GM23248 (cell line): ENCODE measurements around the gene TTC39C. TPM values are rescaled to one million over a fixed set of nuclear protein-coding genes. Genes with fewer than 3 reads are reported as not detected.

Experiments used
- DNase-seq: peaks from one replicate; pipeline ENCODE4 v3.0.0-alpha.2; 2015
- H2AFZ ChIP-seq: fragments of 200-600 bp; sonication (generic); 2 replicates; pipeline ENCODE4 v1.6.1; 2016; ENCODE audit warnings: antibody characterized with exemption
- H3F3A ChIP-seq: fragments of 200-600 bp; sonication (generic); 2 replicates; pipeline ENCODE4 v1.6.1; 2016; ENCODE audit warnings: mild to moderate bottlenecking, antibody characterized with exemption, mixed run types; ENCODE audit not compliant: insufficient read depth
- H3K27ac ChIP-seq: fragments of 200-600 bp; sonication (generic); 2 replicates; pipeline ENCODE4 v1.5.1; 2016; ENCODE audit warnings: mild to moderate bottlenecking
- H3K27me3 ChIP-seq: fragments of 200-600 bp; sonication (generic); replicated peaks from 2 replicates; pipeline ENCODE4 v1.6.1; 2016; ENCODE audit warnings: mild to moderate bottlenecking; ENCODE audit not compliant: insufficient read depth
- H3K36me3 ChIP-seq: fragments of 200-600 bp; sonication (generic); 2 replicates; pipeline ENCODE4 v1.6.1; 2016; ENCODE audit warnings: low read depth, mild to moderate bottlenecking
- H3K4me1 ChIP-seq: fragments of 200-600 bp; sonication (generic); 2 replicates; pipeline ENCODE4 v1.6.1; 2016; ENCODE audit warnings: mild to moderate bottlenecking; ENCODE audit not compliant: insufficient read depth
- H3K4me2 ChIP-seq: fragments of 200-600 bp; sonication (generic); one replicate; pipeline ENCODE4 v1.6.1; 2016; ENCODE audit warnings: mild to moderate bottlenecking; ENCODE audit not compliant: unreplicated experiment
- H3K4me3 ChIP-seq: fragments of 200-600 bp; sonication (generic); 2 replicates; pipeline ENCODE4 v1.5.1; 2016; ENCODE audit warnings: mild to moderate bottlenecking
- H3K79me2 ChIP-seq: fragments of 200-600 bp; sonication (generic); 2 replicates; pipeline ENCODE4 v1.6.1; 2016; ENCODE audit warnings: mild to moderate bottlenecking; ENCODE audit not compliant: insufficient read depth
- H3K9ac ChIP-seq: fragments of 200-600 bp; sonication (generic); 2 replicates; pipeline ENCODE4 v1.6.1; 2016; ENCODE audit warnings: mild to moderate bottlenecking
- H3K9me2 ChIP-seq: fragments of 200-600 bp; sonication (generic); 2 replicates; pipeline ENCODE4 v1.6.1; 2016; ENCODE audit warnings: mixed run types, mild to moderate bottlenecking, moderate library complexity; ENCODE audit not compliant: insufficient read depth
- H3K9me3 ChIP-seq: fragments of 200-600 bp; sonication (generic); one replicate; pipeline ENCODE4 v1.6.1; 2017; ENCODE audit warnings: low read depth
- H4K20me1 ChIP-seq: fragments of 200-600 bp; sonication (generic); 2 replicates; pipeline ENCODE4 v1.6.0; 2016; ENCODE audit not compliant: insufficient read depth
- EZH2 ChIP-seq: fragments of 200-600 bp; sonication (generic); IDR thresholded peaks from 2 replicates; pipeline ENCODE4 v1.6.1; 2018; ENCODE audit warnings: antibody characterized with exemption, mild to moderate bottlenecking; ENCODE audit not compliant: insufficient read depth, poor library complexity, severe bottlenecking
- EZH2phosphoT487 ChIP-seq: fragments of 200-600 bp; sonication (generic); IDR thresholded peaks from 2 replicates; pipeline ENCODE4 v1.6.1; 2018; ENCODE audit warnings: antibody characterized with exemption, moderate library complexity, mild to moderate bottlenecking, low read depth; ENCODE audit not compliant: insufficient read depth
- WGBS, 2 experiments: methylation state at CpG; one replicate each; pipeline ENCODE4 v1.1.6; 2015 to 2017; ENCODE audit warnings: low lambda C conversion rate in 2 of 2, low coverage in 1 of 2; ENCODE audit errors: missing lambda C conversion rate in 2 of 2; 5-methylcytosine and 5-hydroxymethylcytosine counted together
- in situ Hi-C: fragments of 300-500 bp; cut with MboI; formaldehyde crosslinking; loops from 2 replicates; pipeline ENCODE4 v1.15.0; 2020
- polyA plus RNA-seq: library from polyadenylated mRNA; unstranded; fragments of >200 nt; fragmentation: Nextera tagmentation; extraction: Ambion mirVana; gene quantifications from 2 replicates; pipeline ENCODE4 v1.2.1, GENCODE V29; 2016
- total RNA-seq: library from RNA; depleted of rRNA; stranded (reverse); fragments of >200 nt; shearing (Covaris generic); gene quantifications from 2 replicates; pipeline ENCODE4 v1.2.3, GENCODE V29; 2014

The TTC39C gene
- total and polyA plus RNA-seq, 2 experiments from 2014 or later = 15.7 to 24.3 TPM

- Histone ChIP-seq H3K4me1 (no peaks in the 10 kb centered on the region), H3K9ac (no peak overlapping the region), H3K4me3 (no peak overlapping the region), H3K36me3 (no peaks in the 10 kb centered on the region), H3K79me2 (no peaks in the 10 kb centered on the region), H4K20me1 (no peaks in the 10 kb centered on the region), H3K9me3 (no peaks in the 10 kb centered on the region), H3K27ac (no peak overlapping the region), H3K9me2 (no peaks in the 10 kb centered on the region), H3F3A (no peaks in the 10 kb centered on the region), H3K27me3 (peaks cover 4% of the 10 kb centered on the region), H2AFZ (no peak overlapping the region), H3K4me2 (no peak overlapping the region)
- in situ Hi-C loops = no loop called here
- TF ChIP-seq EZH2phosphoT487 (no peak), EZH2 (no peak)
- WGBS, 2 experiments = 75 to 77% methylated on average over 4 of the region's 4 CpGs
- DNase-seq = no peak
Observed at GRCh38 chr18:23968638-23969604, 45.6 kb upstream of the TTC39C start.

GRCh38 chr18:23969664-23970063 lies 44.9 kb upstream of the TTC39C start:
- in situ Hi-C loops = no loop called here
- H3F3A ChIP-seq = no peaks in the 10 kb centered on the region

GRCh38 chr18:23970161-23971096 lies 44.1 kb upstream of the TTC39C start:
- in situ Hi-C loops = no loop called here

More at GRCh38 chr18:23969664-23970063, 44.9 kb upstream of the TTC39C start:
- Histone ChIP-seq H3K4me2 (no peak overlapping the region), H3K4me3 (no peak overlapping the region), H3K27ac (no peak overlapping the region), H2AFZ (no peak overlapping the region), H3K36me3 (no peaks in the 10 kb centered on the region), H3K9ac (no peak overlapping the region), H3K9me3 (no peaks in the 10 kb centered on the region), H3K4me1 (no peaks in the 10 kb centered on the region), H4K20me1 (no peaks in the 10 kb centered on the region), H3K9me2 (no peaks in the 10 kb centered on the region), H3K27me3 (peaks cover 4% of the 10 kb centered on the region), H3K79me2 (no peaks in the 10 kb centered on the region)
- TF ChIP-seq EZH2phosphoT487 (no peak), EZH2 (no peak)
- DNase-seq = no peak
- 74 to 79% methylated on average over 6 of the region's 6 CpGs for WGBS, 2 experiments

GRCh38 chr18:23971097-23971440 lies 43.5 kb upstream of the TTC39C start:
- H3F3A ChIP-seq = no peaks in the 10 kb centered on the region
- H3K4me2 ChIP-seq = no peak overlapping the region
- 69 to 83% methylated on average over 4 to 5 of the region's 5 CpGs for WGBS, 2 experiments
- DNase-seq = no peak
- no peak overlapping the region for H2AFZ ChIP-seq
- in situ Hi-C loops = no loop called here
- H3K4me3 ChIP-seq = no peak overlapping the region
- H3K9ac ChIP-seq = no peak overlapping the region
- peaks cover 4% of the 10 kb centered on the region for H3K27me3 ChIP-seq
- no peaks in the 10 kb centered on the region for H3K79me2 ChIP-seq
- TF ChIP-seq EZH2phosphoT487 (no peak), EZH2 (no peak)
- no peaks in the 10 kb centered on the region for H3K36me3 ChIP-seq
- no peaks in the 10 kb centered on the region for H4K20me1 ChIP-seq
- H3K9me2 ChIP-seq = no peaks in the 10 kb centered on the region
- H3K4me1 ChIP-seq = no peaks in the 10 kb centered on the region
- no peak overlapping the region for H3K27ac ChIP-seq
- H3K9me3 ChIP-seq = no peaks in the 10 kb centered on the region

More at GRCh38 chr18:23970161-23971096, 44.1 kb upstream of the TTC39C start:
- no peak overlapping the region for H3K9ac ChIP-seq
- no peaks in the 10 kb centered on the region for H3K9me2 ChIP-seq
- no peaks in the 10 kb centered on the region for H3K9me3 ChIP-seq
- no peaks in the 10 kb centered on the region for H3K36me3 ChIP-seq
- no peaks in the 10 kb centered on the region for H3K4me1 ChIP-seq
- no peaks in the 10 kb centered on the region for H3F3A ChIP-seq
- TF ChIP-seq EZH2 (no peak), EZH2phosphoT487 (no peak)
- H3K79me2 ChIP-seq = no peaks in the 10 kb centered on the region
- DNase-seq = no peak
- no peaks in the 10 kb centered on the region for H4K20me1 ChIP-seq
- H3K4me2 ChIP-seq = no peak overlapping the region
- 62 to 70% methylated on average over 7 of the region's 7 CpGs for WGBS, 2 experiments
- H3K4me3 ChIP-seq = no peak overlapping the region
- H3K27ac ChIP-seq = no peak overlapping the region
- peaks cover 4% of the 10 kb centered on the region for H3K27me3 ChIP-seq
- H2AFZ ChIP-seq = no peak overlapping the region
